Lung (tissue), 12 donors: Measurements from ENCODE around the gene ARMC10. TPM values are rescaled to one million over a fixed set of nuclear protein-coding genes. Genes with fewer than 3 reads are reported as not detected.
"Not testable (repeated sequence)": the region's sequence is repeated elsewhere in the genome, so short reads cannot be mapped to it uniquely, and the experiment has no call there.

Source experiments
- ATAC-seq: fragments of 200-7000 bp; cut with Tn5 transposase; one replicate; pipeline ENCODE4 v1.9.1; 2020; ENCODE audit warnings: moderate number of reproducible peaks; ENCODE audit not compliant: insufficient read depth, low FRiP score
- DNase-seq, 3 donors: peaks; one replicate each; pipeline ENCODE4 v3.0.0-alpha.2; 2013 to 2017
- H3K27ac ChIP-seq, 2 donors: one replicate each; pipeline ENCODE4 v1.5.1; 2013; ENCODE audit warnings: mild to moderate bottlenecking in 2 of 2, moderate library complexity in 2 of 2, control low read depth in 1 of 2, inconsistent platforms in 1 of 2, low read depth in 1 of 2, low read length in 1 of 2
- H3K27me3 ChIP-seq, 3 donors: one replicate each; pipeline ENCODE4 v1.5.1; 2013; ENCODE audit warnings: low read length in 2 of 3; ENCODE audit not compliant: control insufficient read depth in 3 of 3, insufficient read depth in 3 of 3
- H3K36me3 ChIP-seq, 4 donors: one replicate each; pipeline ENCODE4 v1.5.1; 2013; ENCODE audit warnings: low read length in 4 of 4, mild to moderate bottlenecking in 1 of 4, moderate library complexity in 1 of 4; ENCODE audit not compliant: control insufficient read depth in 4 of 4, insufficient read depth in 4 of 4
- H3K4me1 ChIP-seq, 5 donors: one replicate each; pipeline ENCODE4 v1.5.1; 2013; ENCODE audit warnings: low read length in 5 of 5, mild to moderate bottlenecking in 2 of 5, moderate library complexity in 1 of 5; ENCODE audit not compliant: control insufficient read depth in 5 of 5, insufficient read depth in 5 of 5
- H3K4me3 ChIP-seq: one replicate; pipeline ENCODE4 v1.5.1; 2013; ENCODE audit warnings: mild to moderate bottlenecking, control low read depth, moderate library complexity
- H3K9ac ChIP-seq, 2 donors: one replicate each; pipeline ENCODE4 v1.5.1; 2013; ENCODE audit warnings: low read length in 2 of 2, control low read depth in 1 of 2; ENCODE audit not compliant: insufficient read depth in 1 of 2
- H3K9me3 ChIP-seq, 4 donors: one replicate each; pipeline ENCODE4 v1.5.1; 2013; ENCODE audit warnings: low read length in 3 of 4, mild to moderate bottlenecking in 1 of 4, moderate library complexity in 1 of 4; ENCODE audit not compliant: control insufficient read depth in 4 of 4, insufficient read depth in 3 of 4
- CTCF ChIP-seq: IDR thresholded peaks from 2 replicates; pipeline ENCODE4 v1.5.1; 2012; ENCODE audit warnings: mild to moderate bottlenecking; ENCODE audit errors: control extremely low read depth, extremely low read depth
- WGBS, 2 donors: extraction: QIAGEN DNeasy Blood & Tissue Kit; methylation state at CpG; one replicate each; pipeline ENCODE4 v1.1.7; 2013; 5-methylcytosine and 5-hydroxymethylcytosine counted together
- polyA plus RNA-seq, 2 donors: library from polyadenylated mRNA; stranded (reverse); fragments of 200-250 nt; gene quantifications; one replicate each; pipeline ENCODE4 v1.2.1, GENCODE V29; 2013
- total RNA-seq, 2 donors: library from RNA; depleted of rRNA in 1 of 2; stranded (reverse); fragments of >200 nt in 1 of 2; gene quantifications; one replicate each; pipeline ENCODE4 v1.2.1, GENCODE V29; 2014 to 2021
- donor health status: control.
- donor health status: control.
- donor health status: Bipolar disorder and iron deficiency.
- donor health status: healthy.
- donor health status: DM: yes; HTN: yes; CAD: no.

ARMC10 gene
- total and polyA plus RNA-seq, 4 donors: 22.2 to 39.4 (median 28.3) TPM

- Histone ChIP-seq H3K27ac (no peak overlapping the region), H3K27me3 (no peaks in the 10 kb centered on the region), H3K9ac (no peak overlapping the region), H3K9me3 (no peaks in the 10 kb centered on the region), H3K4me3 (no peak overlapping the region), H3K36me3 (no peaks in the 10 kb centered on the region), H3K4me1 (no peaks in the 10 kb centered on the region)
- no peak for ATAC-seq
- WGBS, 2 donors: 59 to 78% methylated on average over 1 of the region's 1 CpG
- no peak for TF ChIP-seq CTCF
- DNase-seq: no peak
Measured at GRCh38 chr7:103031781-103032180, 43.2 kb upstream of the ARMC10 start.

GRCh38 chr7:103034318-103034717 is 40.6 kb upstream of the ARMC10 start:
- H3K9ac ChIP-seq, H3K27ac ChIP-seq, H3K4me3 ChIP-seq, H3K36me3 ChIP-seq, H3K27me3 ChIP-seq, ATAC-seq, DNase-seq, H3K4me1 ChIP-seq, H3K9me3 ChIP-seq: not testable (repeated sequence)
- WGBS, 2 donors: 91 to 92% methylated on average over 20 of the region's 20 CpGs

GRCh38 chr7:103037476-103037822 is 37.5 kb upstream of the ARMC10 start:
- ATAC-seq (no peak), DNase-seq (no peak)

GRCh38 chr7:103037823-103038739 is 36.9 kb upstream of the ARMC10 start:
- not testable (repeated sequence) for H3K9me3 ChIP-seq, H3K9ac ChIP-seq, H3K27ac ChIP-seq, H3K4me1 ChIP-seq, H3K4me3 ChIP-seq, H3K36me3 ChIP-seq, ATAC-seq, H3K27me3 ChIP-seq
- DNase-seq: peak; percentile 11 to 39 (median 35)
- WGBS, 2 donors: 70 to 78% methylated on average over 20 of the region's 20 CpGs

More at GRCh38 chr7:103037476-103037822, 37.5 kb upstream of the ARMC10 start:
- Histone ChIP-seq H3K9ac (no peak overlapping the region), H3K4me3 (no peak overlapping the region), H3K27me3 (no peaks in the 10 kb centered on the region), H3K27ac (no peak overlapping the region), H3K4me1 (peaks cover 0 to 3% (median 0%) of the 10 kb centered on the region in 5 donors), H3K36me3 (no peaks in the 10 kb centered on the region), H3K9me3 (no peaks in the 10 kb centered on the region)
- TF ChIP-seq CTCF: no peak
- WGBS, 2 donors: 95 to 100% methylated on average over 1 of the region's 1 CpG

GRCh38 chr7:103041815-103042214 is 33.1 kb upstream of the ARMC10 start:
- not testable (repeated sequence) for H3K9ac ChIP-seq, H3K27me3 ChIP-seq, ATAC-seq, H3K4me3 ChIP-seq, H3K4me1 ChIP-seq, DNase-seq, H3K36me3 ChIP-seq, H3K27ac ChIP-seq, H3K9me3 ChIP-seq
- 63 to 65% methylated on average over 1 of the region's 1 CpG for WGBS, 2 donors
